ENCODE results near the gene BMP7. TPM values are rescaled to one million over a fixed set of nuclear protein-coding genes. Genes with fewer than 3 reads are reported as not detected.

Gene BMP7
- total RNA-seq, 1 experiment from 2014 or later: 7.5 TPM

- no peak for DNase-seq (ENCODE audit: low spot score)
- POLR2A ChIA-PET (ENCODE audit: low non-redundant PET): no interaction called here
- no peak overlapping the region for H3K4me3 ChIP-seq (ENCODE audit: low read depth, low read length, poor library complexity, severe bottlenecking)
- no peak overlapping the region for H3K27ac ChIP-seq (ENCODE audit: low read depth, low read length, poor library complexity, severe bottlenecking)
- intact Hi-C loops (cut with micrococcal nuclease; ENCODE audit: unreplicated experiment): no loop called here
- peaks cover 35% of the 10 kb centered on the region for H3K4me1 ChIP-seq (ENCODE audit: insufficient read depth, low read length, poor library complexity, severe bottlenecking)
- CTCF ChIA-PET: no interaction called here
- H3K36me3 ChIP-seq (ENCODE audit: insufficient read depth, low read length, poor library complexity, severe bottlenecking): no peaks in the 10 kb centered on the region
- no peak for TF ChIP-seq CTCF (conservative IDR thresholded peaks at IDR 0.05; ENCODE audit: low read depth, low read length)
- no peak for TF ChIP-seq EZH2 (IDR thresholded peaks at IDR 0.05; ENCODE audit: borderline replicate concordance, low read depth, low read length, poor library complexity, severe bottlenecking)
- no TSS peak for BruUV-seq (replicated peaks)
- H3K27me3 ChIP-seq (replicated peaks; ENCODE audit: insufficient read depth, low read depth, low read length, poor library complexity): no peaks in the 10 kb centered on the region
- no peaks in the 10 kb centered on the region for H3K9me3 ChIP-seq (ENCODE audit: low read depth, low read length, poor library complexity, severe bottlenecking)
Measured at GRCh38 chr20:57249073-57249472, 17.4 kb downstream of the BMP7 start.

- no peak for TF ChIP-seq CTCF (conservative IDR thresholded peaks at IDR 0.05; ENCODE audit: low read depth, low read length)
- TF ChIP-seq EZH2 (IDR thresholded peaks at IDR 0.05; ENCODE audit: borderline replicate concordance, low read depth, low read length, poor library complexity, severe bottlenecking): no peak
- Histone ChIP-seq H3K27ac (ENCODE audit: low read depth, low read length, poor library complexity, severe bottlenecking) (no peak overlapping the region), H3K36me3 (ENCODE audit: insufficient read depth, low read length, poor library complexity, severe bottlenecking) (no peaks in the 10 kb centered on the region), H3K9me3 (ENCODE audit: low read depth, low read length, poor library complexity, severe bottlenecking) (no peaks in the 10 kb centered on the region), H3K27me3 (replicated peaks; ENCODE audit: insufficient read depth, low read depth, low read length, poor library complexity) (no peaks in the 10 kb centered on the region), H3K4me3 (ENCODE audit: low read depth, low read length, poor library complexity, severe bottlenecking) (no peak overlapping the region), H3K4me1 (ENCODE audit: insufficient read depth, low read length, poor library complexity, severe bottlenecking) (peaks cover 35% of the 10 kb centered on the region)
- intact Hi-C loops (cut with micrococcal nuclease; ENCODE audit: unreplicated experiment): no loop called here
- no TSS peak for BruUV-seq (replicated peaks)
- DNase-seq (ENCODE audit: low spot score): peak; percentile 41
- ChIA-PET CTCF (no interaction called here), POLR2A (ENCODE audit: low non-redundant PET) (no interaction called here)
Measured at GRCh38 chr20:57248132-57248797, 18.2 kb downstream of the BMP7 start.

- H3K4me1 ChIP-seq (ENCODE audit: insufficient read depth, low read length, poor library complexity, severe bottlenecking): peaks cover 27% of the 10 kb centered on the region
- intact Hi-C loops (cut with micrococcal nuclease; ENCODE audit: unreplicated experiment): no loop called here
Measured at GRCh38 chr20:57247292-57247965, 19.0 kb downstream of the BMP7 start.

More at GRCh38 chr20:57247292-57247965, 19.0 kb downstream of the BMP7 start:
- BruUV-seq (replicated peaks): no TSS peak
- H3K9me3 ChIP-seq (ENCODE audit: low read depth, low read length, poor library complexity, severe bottlenecking): no peaks in the 10 kb centered on the region
- no peak overlapping the region for H3K27ac ChIP-seq (ENCODE audit: low read depth, low read length, poor library complexity, severe bottlenecking)
- H3K4me3 ChIP-seq (ENCODE audit: low read depth, low read length, poor library complexity, severe bottlenecking): no peak overlapping the region
- H3K27me3 ChIP-seq (replicated peaks; ENCODE audit: insufficient read depth, low read depth, low read length, poor library complexity): no peaks in the 10 kb centered on the region
- H3K36me3 ChIP-seq (ENCODE audit: insufficient read depth, low read length, poor library complexity, severe bottlenecking): no peaks in the 10 kb centered on the region
- ChIA-PET POLR2A (ENCODE audit: low non-redundant PET) (no interaction called here), CTCF (no interaction called here)
- TF ChIP-seq EZH2 (IDR thresholded peaks at IDR 0.05; ENCODE audit: borderline replicate concordance, low read depth, low read length, poor library complexity, severe bottlenecking) (no peak), CTCF (conservative IDR thresholded peaks at IDR 0.05; ENCODE audit: low read depth, low read length) (no peak)
- DNase-seq (ENCODE audit: low spot score): no peak

Measured in A673 (cell line).